M059J (cell line): ENCODE data around the gene SCN4A. TPM values are rescaled to one million over a fixed set of nuclear protein-coding genes. Genes with fewer than 3 reads are reported as not detected.

Experiments used
- DNase-seq: peaks from one replicate; pipeline ENCODE4 v3.0.0-alpha.2; 2012; ENCODE audit warnings: low read depth
- total RNA-seq: library from RNA; depleted of rRNA; stranded (reverse); fragments of >200 nt; shearing (Covaris generic); gene quantifications from 2 replicates; pipeline ENCODE4 v1.2.3, GENCODE V29; 2014

Gene SCN4A
- total RNA-seq, 1 experiment from 2014 or later = not detected

DNA sequence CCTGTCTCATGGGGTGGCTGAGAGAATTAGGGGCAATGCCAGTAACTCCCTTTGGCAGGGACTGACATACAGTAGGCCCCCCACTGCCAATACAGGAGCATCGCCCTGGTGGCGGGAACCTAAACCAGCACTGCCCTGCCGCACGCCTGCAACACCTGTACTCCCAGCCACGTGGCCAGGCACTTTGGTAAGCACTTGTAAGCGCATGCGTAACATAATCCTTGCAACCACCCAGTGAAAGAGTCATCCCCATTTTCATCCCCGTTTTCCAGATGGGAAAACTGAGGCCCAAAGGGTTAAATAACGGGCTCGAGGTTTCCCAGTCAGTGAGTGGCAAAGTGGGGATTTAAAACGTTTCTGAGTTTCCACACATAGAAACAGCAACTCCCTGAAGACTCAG, 17.5 kb downstream of the SCN4A start:
- DNase-seq = no peak

DNA sequence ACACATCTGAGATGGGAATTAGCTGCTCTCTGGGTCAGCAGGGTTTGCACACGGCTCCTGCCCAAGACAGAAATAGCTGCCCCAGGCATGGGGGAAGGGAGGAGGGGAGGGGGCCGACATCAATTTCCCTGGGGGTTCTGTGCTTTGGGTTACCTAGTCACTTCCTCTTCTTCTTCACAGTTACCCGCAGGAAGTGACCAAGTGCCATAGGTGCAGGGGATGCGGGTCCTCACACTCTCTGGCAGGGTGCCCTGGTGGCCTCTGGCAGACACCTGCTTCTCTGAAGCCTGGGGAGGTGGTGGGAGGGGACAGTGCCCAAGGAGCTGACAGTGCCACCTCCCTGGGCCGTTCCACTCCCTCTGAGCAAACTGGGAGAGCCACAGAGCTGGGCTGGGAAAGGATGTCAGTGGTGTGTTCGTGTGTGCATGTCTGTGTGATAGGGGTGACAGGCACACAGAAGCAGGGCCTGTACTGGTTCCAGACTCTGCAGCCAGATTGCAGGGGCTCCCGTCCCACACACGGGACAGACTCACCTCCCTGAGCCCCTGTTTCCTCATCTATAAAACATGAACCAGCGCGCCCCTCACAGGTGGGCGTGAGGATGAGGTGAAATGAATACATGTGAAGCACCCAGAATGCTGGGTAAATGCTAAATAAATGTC, 18.2 kb downstream of the SCN4A start:
- DNase-seq = no peak

DNA sequence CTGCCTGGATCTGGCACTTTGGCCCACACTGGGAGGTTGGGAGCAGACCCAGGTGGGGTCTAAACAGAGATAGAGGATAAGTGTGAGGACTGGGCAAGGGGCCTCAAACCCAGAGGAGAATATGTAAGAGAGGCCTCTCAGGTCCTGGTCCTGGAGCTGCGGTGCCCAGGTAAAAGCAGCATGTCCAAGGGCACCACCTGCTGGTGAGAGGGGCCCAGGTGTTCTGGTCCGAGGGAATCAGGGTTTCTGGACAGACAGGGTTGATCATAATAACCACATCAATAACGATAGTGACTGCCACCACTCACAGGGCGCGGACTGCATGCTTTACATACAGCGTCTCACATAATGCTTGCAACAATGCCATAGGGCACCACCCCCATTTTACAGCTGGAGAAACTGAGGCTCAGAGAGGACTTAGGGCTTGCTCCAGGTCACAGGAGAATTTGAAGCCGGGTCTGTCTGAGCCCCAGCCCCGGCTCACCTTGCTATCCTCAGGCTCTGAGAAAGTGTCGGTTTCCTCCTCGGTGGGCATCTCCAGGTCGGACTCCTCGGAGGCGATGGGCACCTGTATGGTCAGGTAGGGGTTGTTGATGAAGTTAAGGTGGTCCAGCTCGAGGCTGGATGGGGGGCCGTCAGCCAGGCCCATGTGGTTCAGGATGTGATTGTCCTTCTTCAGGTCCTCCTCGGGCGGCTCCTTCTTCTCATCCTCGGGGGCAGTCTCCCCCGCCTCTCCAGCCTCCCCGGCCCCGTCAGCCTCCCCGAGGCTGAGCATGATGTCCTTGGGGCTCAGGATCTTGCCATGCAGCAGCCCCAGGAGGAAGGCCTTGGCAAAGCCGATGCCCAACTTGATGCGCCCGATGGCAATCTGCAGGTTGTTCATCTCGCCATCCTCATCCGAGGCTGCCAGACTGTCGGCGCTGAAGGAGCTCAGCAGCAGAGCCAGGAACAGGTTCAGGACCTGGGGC, 21.5 kb downstream of the SCN4A start:
- DNase-seq = peak; percentile 16

DNA sequence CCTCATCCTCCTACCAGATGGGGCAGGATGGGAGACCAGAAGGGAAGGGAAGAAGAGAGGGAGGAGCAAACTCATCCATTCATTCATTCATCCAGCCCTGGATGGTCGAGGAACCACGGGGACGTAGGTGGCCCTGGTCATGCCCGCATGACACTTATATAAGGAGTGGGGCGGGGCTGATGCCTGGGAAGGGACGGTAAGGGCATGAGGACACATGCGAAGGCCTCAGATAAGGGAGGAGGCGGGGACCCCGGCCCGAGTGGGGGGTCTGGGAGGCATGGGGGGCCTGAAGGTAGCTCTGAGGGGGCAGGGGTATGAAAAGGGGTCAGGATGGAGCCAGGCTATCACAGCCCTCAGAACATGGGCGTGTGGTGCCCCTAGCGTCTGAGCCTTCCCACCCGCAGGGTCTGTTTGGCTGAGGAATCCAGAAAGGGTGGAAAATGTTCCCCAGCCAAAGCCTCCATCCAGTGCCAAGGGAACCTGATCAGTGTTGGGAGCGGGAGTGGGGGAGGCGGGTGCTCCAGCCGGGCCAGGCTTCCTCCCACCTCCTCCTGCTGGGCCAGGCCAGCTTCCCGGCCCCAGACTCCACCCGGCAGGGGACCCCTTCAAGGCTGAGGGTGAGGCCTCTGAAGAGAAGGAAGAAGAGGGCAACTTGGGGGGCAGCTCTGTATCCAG, 23.0 kb downstream of the SCN4A start:
- DNase-seq = no peak

DNA sequence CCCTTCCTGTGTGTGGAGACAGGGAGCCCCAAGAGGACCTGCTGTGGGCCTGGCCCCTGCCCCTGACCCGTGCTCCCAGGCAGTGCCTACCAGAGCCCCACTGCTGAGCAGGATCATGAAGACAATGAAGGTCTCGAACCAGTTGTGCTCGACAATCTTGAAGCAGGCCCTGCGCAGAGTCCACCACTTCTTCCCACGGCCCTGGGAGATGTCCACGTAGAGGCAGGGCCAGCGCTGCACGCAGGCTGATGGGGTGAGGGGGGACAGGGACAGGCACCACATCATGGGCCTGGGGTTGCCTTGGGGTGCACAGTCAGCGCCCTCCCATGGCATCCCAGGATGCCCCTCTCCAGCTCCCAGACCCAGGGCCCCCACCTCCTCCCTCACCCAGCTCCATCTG, 24.2 kb downstream of the SCN4A start:
- DNase-seq = no peak

DNA sequence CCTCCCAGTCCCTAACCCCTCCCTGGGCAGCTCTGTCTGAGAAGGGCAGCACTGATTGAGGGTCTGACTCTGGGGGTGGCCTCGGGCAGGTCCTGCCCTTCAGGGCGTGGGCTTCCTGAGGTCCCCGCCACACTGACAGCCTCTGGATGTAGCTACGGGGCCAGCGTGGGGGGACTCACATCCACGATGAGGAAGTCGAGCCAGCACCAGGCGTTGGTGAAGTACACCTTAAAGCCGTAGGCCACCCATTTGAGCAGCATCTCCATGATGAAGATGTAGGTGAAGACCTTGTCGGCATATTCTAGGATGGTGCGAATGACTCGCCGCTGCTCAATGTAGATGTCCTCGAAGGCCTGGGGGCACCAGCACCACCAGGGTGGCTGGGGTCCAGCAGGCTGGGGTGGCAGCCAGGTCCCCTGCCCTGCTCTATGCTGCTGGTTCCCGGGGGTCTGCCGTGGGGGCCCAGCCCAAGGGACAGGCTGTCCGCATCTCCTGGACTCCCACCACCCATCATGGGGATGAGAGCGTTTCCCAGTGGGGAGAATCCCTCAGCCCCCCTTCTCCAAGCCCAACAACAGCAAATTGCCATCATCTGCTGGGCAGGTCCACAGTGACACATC, 24.9 kb downstream of the SCN4A start:
- no peak for DNase-seq

DNA sequence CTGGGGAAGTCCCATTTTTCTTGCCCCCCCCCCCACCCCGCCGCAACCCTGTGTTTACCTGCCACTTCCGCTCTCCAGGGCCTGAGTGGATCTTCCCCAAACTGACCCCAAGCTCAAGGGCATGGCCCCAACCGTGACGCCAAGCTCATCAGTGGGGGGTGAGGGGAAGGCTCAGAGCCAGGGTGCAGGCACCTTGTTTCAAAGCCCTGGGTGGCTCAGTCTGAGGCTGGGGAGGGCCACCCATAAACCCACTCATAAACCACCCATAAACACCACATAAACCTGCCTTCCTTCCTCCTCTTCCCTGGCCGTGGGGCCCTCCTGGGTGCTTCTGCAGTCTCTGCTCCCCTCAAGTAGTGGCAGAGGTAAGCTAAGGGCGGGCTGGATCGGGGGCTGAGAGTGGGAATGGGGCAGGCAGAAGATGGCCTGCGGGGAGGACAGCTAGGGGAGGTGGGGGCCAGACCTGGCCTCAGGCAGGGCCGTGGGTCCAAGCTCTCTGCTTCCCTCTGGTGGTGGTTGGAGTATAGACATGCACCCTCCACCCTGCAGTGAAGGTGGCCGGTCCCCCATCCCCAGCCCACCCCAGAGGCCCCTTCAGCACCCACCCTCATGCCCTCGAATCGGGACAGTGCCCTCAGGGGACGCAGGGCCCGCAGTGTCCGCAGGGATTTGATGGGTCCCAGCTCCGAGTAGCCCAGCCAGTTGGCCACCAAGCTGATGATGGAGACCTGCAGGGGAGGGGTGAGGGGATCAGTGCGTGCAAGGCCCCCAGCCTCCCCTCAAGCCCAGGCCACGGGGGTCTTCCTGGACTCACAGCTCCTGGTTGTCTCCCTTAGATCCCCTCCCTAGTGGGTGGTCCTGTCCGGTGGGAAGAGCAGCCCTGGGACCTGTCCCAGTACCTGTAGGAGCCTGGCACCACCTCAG, 26.0 kb downstream of the SCN4A start:
- peak; percentile 15 for DNase-seq

DNA sequence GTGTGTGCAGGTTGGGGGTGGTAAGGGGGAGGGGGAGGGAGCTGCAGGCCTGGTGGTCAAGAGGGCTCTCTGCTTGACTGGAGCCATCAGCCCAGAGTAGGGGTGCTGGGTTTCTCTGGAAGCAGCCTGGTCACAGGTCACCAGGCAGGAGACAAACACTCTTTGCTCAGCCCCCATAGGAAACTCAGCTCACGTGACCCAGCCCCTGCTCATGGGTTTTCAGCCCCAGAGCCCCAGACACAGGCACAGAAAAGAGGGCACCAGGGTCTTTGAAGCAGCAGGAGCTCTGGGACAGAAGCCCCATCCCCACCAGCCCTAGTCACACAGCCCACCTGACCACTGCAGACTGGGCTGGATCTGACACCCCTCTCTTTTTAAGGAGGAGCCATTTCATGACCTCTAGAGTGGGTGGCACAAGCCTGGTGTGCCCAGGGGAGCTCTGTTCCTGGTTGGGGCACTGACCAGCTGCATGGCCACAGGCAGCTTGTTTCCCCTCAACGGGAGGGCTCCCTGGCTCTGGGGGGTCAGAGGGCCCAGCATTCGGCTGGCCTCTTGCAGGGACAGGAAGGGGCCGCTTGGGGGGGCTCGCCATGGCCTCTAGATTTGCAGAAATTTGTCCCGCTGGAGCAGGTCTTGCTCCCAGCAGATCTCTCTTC, 26.8 kb downstream of the SCN4A start:
- DNase-seq = no peak

DNA sequence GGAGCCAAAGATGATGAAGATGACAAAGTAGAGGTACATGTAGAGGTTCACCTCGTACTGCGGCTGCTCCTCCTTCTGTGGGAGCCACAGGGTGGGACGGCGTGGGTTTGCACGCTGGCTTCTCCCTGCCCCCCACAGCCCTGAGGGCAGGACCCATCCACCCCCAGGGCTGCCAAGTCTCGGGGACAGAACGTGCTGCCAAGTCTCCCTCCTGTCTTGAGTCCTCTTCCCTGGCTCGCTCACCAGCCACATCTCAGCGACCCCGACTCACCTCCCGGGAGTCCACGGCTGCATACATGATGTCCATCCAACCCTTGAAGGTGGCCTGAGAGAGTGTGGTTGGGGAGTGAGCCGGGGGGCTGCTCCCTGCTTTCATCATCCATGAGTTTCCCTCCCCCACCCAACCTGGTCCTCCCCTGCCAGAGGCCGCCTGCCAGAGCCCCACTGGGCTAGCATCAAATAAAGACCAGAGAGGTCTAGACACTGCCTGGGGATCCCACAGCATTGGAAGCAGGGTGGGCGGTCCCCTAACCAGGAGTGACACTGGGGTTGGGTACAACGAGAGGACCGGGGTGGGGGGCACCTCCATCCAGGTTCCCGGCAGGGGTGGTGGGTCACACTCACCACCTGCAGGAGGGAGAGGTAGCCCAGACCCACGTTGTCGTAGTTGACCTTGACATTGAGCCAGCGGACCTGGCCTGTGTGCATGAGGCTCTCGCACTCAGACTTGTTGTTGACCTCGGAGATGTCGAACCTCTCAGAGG, 27.8 kb downstream of the SCN4A start:
- DNase-seq = no peak

DNA sequence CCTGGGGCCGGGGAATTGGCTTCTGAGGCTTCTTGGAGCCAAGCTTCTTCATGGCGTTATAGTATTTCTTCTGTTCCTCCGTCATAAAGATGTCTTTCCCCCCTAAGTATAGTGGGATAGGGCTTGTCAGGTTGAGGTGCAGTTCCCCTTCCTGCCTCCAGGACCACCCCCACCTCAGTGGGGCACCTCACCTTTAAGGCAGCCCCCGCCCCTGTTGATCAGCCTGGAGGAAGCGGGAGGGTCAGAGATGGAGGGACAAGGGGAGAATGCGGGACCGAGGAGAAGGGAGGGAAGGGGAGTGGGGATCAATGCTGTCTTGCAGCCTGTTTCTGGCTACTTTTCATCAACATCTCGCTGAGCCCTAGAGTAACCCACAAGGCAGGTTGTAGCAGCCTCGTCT, 29.0 kb downstream of the SCN4A start:
- DNase-seq = no peak

DNA sequence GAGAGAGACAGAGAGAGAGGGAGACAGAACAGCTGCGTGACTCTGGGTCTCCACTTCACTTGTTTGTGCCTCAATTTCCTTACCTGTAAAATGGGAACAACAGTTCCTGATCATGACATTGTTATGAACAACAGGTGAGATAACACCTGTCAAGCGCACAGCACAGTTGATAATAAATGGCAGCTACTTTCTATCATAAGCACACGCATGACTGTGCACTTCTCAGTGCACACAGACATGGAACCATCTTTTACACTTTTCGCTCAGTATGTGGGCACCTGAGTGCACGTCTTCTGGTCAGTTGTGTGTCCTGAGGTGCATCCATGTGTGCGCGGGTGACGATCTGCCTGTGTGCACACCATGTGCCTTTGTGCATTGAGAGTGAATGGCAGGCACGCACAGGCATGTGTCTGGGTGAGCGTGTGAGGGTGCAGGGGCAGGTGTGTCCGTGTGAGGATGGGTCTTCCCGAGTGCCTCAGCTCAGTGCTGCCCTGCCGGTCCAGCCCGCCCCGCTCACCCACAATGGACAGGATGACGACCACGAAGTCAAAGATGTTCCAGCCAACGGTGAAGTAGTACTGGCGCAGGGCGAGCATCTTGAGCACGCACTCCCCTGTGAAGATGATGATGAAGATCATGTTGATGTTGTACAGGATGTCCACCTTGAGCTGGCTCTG, 30.3 kb downstream of the SCN4A start:
- DNase-seq = no peak

DNA sequence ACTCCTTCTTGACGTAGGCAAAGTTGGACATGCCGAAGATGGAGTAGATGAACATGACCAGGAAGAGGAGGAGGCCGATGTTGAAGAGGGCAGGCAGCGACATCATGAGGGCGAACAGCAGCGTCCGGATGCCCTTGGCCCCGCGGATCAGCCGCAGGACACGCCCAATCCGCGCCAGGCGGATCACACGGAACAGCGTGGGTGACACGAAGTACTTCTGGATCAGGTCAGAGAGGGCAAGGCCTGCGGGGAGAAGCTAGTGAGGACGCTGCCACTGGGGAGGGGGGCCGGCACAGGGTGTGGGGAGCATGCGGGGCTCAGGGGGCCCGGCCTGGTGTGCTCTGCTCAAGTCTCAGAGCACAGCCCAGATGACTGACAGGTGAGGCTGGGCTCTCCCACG, 31.0 kb downstream of the SCN4A start:
- DNase-seq = no peak

DNA sequence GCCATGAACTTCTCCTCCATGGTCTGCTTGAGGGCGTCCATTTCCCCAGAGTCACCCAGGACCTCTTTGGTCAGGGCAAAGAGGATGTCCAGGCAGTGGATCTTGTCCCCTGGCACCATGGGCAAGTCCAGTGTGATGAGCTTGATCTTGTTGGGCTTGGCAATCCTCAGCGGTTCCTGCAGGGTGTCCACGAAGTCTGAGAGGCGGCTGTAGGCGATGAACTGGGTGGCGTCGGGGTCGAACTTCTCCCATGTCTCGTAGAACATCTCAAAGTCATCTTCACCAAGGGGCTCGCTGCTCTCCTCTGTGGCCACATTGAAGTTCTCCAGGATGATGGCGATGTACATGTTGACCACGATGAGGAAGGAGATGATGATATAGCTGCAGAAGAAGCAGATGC, 31.6 kb downstream of the SCN4A start:
- no peak for DNase-seq

DNA sequence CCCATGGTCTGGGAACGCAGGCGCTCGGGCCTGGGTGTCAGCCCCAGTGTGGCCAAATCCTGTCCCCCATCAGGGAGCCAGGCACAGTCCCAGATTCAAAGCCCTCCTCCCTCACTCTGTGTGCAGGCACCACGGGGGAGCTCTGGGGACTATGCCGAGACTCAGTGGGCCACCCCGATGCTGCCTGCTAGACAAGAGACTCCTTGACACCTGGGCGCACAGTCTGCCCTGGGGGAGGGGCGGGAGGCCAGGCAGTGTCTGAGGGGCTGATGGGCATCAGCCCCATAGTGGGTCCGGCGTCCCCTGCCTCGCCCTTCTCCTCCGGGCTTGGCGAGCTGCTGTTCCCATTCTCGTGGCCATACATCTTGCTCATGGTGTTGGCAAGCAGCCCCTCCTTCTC, 32.1 kb downstream of the SCN4A start:
- no peak for DNase-seq

DNA sequence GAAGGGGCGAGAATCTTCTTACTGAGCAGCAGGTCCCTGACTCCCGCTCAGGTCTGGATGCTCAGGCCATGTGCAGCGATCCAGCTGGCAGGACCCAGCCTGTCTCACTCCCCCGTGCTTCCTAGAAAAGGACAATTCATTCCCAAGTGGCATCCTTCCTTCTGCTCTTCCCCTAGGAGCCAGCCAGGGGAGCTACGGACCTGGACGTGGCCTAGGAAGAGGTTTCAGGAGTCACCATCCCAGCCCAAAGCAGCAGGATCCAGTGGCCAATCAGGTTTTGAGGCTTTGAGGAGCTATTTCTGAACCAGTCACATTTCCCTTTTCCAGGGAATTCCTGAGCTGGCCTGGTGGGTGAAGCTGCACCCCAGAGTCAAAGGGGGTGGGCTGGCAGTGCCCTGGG, 32.8 kb downstream of the SCN4A start:
- DNase-seq = no peak

DNA sequence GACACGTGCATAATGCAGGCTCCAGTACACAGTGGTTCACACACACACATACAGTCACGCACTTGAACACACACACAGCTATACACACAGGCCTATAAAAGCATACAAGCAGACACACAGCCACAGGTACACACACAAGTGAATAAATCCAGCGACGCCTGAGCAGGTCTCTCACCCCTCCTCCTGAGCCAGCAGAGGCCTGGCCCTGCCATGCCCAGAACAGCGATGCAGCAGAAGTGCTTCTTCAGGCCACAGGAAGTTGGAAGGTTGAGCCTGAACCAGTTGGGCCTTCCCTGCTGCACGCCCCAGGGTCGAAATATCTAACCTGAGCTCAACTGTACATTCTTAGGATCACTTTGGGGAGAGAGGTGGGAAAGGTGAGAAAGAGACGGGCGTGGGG, 33.3 kb downstream of the SCN4A start:
- no peak for DNase-seq

DNA sequence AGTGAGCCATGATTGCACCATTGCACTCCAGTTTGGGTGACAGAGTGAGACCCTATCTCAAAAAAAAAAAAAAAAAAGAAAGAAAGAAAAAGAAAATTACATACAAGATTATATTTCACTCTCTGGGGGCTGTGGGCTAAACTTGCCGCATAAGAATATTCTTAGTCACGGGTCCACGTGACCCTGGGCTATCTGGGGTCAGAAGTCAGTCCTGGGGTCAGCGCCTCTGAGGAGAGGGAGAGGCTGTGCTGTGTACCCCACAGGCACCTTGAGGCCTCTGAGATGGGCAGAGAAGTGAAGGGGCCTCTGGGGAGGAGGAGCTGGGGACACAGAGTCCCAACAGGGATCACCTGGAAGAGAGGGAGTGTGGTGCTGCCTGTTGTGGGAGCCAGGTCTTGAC, 34.8 kb downstream of the SCN4A start:
- no peak for DNase-seq

DNA sequence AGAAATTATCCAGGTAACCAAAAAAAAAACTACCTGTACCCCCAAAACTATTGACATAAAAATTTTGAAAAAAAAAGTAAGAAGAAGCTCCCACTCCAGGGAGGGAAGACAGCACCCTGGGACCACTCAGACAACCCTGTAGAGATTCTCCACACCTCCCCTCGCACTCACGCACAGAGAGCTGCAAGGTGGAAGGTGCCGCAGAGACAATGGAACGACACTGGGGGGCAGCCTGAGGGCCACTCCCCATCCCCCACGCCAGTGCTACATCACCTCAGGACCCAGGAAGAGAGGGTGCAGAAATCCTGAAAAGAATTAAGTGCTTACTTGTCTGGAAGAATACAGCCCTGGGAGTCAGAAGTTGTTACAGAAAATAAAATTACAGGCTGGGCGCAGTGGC, 35.4 kb downstream of the SCN4A start:
- no peak for DNase-seq
